GM12875 (cell line): Measurements from ENCODE around the gene ADGRF5.

Experiments
- H3K4me3 ChIP-seq: one replicate; pipeline ENCODE4 v1.5.1; 2011; ENCODE audit warnings: low read depth, low read length, control low read depth
- TF ChIP-seq, protein P1 (sequence below): IDR thresholded peaks from 2 replicates; pipeline ENCODE4 v1.5.1; 2011; ENCODE audit warnings: low read depth, mild to moderate bottlenecking, control low read depth, inconsistent platforms, low read length, moderate library complexity, borderline replicate concordance; ENCODE audit not compliant: insufficient read depth

The ADGRF5 gene

DNA sequence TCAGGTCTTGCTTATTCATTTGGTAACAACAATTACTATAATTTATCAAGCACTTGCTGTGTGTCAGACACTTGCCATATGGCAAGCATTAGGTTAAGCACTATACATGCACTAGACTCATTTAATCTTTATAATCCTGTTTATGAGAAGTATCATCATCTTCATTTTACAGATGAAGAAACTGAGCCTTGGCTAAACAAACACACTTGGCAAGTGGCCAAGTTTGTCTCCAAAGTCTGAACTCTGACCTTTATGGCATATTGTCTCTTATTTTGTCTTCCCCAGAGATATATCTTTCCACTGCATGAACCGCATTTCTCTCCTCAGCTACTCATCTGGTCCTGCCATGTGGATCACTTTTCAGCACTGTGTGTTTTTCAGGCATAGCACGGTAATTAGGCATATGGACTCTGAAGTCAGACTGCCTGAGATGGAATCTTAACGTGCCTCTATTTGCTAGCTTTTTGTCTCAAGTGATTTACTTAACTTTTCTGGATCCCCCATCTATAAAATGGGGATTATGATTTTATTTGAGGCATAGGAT lies 4.7 kb downstream of the ADGRF5 start:
- H3K4me3 ChIP-seq = no peak overlapping the region
- TF ChIP-seq, protein P1, sequence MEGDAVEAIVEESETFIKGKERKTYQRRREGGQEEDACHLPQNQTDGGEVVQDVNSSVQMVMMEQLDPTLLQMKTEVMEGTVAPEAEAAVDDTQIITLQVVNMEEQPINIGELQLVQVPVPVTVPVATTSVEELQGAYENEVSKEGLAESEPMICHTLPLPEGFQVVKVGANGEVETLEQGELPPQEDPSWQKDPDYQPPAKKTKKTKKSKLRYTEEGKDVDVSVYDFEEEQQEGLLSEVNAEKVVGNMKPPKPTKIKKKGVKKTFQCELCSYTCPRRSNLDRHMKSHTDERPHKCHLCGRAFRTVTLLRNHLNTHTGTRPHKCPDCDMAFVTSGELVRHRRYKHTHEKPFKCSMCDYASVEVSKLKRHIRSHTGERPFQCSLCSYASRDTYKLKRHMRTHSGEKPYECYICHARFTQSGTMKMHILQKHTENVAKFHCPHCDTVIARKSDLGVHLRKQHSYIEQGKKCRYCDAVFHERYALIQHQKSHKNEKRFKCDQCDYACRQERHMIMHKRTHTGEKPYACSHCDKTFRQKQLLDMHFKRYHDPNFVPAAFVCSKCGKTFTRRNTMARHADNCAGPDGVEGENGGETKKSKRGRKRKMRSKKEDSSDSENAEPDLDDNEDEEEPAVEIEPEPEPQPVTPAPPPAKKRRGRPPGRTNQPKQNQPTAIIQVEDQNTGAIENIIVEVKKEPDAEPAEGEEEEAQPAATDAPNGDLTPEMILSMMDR = no peak

DNA sequence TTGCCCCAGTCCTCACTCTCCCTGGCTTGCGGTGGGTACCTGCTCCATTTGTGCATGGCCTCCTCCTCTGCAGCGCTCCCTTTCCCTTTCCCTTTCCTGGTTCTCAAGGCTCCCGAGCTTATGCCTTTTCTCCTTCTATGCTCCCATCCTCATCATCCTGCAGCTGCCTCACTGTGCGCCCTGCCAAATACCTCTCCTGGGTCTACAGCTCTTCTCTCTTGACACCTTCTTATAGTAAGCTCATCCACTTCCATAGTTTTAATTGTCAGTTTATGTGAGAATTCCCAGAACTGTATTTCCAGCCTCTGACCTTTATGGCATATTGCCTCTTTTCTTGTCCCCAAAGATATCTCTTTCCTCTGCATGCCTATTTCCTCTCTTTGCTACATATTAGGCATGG lies 5.9 kb downstream of the ADGRF5 start:
- TF ChIP-seq, protein P1 = no peak
- no peak overlapping the region for H3K4me3 ChIP-seq

DNA sequence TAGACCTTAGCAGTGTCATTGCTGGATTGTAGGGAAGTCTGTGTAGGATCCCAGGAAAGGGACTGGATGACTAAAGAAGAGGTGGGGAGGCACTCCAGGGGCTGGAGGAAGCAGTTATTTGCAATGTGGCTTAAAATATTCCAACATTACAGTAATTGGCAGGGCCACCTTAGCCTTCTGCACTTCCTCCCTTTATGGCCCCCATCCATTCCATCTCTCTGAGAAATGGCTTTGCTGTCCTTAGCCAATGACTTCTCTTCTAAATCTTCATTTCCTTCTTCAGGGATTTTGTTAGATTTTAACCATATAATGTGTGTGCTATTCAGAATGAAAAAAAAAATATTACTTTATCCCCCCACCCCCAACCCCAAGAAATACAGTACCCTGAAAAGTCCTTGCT lies 6.4 kb downstream of the ADGRF5 start:
- H3K4me3 ChIP-seq = no peak overlapping the region
- TF ChIP-seq, protein P1 = no peak

DNA sequence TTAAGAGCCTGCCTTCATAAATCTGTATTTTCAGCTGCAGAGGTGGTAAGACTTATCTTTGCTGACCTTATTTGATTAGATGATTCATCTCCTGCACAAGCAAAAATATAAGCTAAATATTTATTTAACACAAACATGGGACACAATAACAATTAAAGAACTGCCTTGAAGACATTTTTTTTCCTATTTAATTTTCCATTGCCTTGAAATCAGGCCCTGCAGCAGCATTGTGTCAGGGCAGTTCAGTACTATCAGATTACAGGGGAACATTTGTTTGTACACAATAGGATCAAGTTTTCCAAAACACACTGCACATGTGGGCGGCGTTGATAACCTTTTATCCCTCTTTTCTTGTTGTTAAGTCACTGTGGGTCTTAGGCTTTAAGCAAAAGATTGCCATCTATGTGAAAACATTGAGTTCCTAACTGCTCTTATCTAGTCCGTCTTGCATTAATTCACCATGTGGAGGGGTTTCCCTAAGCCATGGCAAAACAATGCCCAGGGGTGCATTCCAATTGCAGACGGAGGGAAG lies 7.4 kb downstream of the ADGRF5 start:
- no peak overlapping the region for H3K4me3 ChIP-seq
- TF ChIP-seq, protein P1 = no peak

DNA sequence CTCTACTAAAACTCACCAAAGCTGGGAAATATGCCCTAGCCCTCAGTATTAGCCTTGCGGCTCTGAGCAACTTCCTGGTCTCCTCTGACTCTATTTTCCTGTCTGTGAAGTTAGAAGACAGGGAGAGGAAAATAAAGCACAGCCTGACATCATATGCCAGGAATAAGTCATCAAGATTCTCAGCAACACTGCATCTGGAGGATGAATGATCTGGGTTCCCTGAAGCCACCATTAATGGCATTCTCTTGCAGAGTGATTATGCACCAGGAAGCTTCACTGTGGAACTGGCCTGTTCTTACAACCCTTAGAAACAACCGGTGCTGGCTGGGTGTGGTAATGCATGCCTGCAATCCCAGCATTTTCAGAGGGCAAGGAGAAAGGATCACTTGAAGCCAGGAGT lies 12.4 kb downstream of the ADGRF5 start:
- TF ChIP-seq, protein P1 = no peak
- H3K4me3 ChIP-seq = no peak overlapping the region

DNA sequence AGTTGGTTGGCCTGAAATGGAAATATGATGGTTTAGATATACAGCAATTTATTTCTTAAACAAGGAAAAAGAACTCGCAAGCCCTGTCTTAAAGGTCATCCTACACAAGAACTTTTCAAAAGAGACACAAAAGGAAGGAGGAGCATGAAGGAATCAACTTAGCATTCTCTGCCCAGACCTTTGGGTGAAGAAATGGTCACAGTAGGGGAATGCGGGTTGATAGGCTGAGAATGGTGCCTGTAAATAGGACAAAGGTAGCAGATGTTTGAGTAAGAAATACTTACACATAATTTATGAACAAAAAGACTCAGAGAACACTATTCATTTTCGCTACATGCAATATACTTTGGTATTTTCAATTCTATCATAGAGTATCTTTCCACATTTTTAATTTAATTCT lies 15.0 kb downstream of the ADGRF5 start:
- TF ChIP-seq, protein P1 = no peak
- H3K4me3 ChIP-seq = no peak overlapping the region

DNA sequence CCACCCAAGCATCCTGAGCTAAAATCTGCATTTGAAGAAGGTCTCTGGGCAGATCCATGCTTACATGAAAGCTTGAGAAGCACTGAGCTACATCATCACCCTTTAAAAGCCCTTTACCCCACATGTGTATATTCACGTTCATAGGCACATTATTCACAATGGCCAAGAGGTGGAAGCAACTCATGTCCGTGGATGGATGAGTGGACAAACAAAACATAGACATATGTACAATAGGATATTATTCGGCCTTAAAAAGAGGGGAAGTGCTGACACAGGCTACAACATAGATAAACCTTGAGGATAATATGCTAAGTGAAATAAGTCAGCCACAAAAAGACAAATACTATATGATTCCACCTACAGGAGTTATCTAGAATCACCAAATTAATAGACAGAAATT lies 17.6 kb downstream of the ADGRF5 start:
- TF ChIP-seq, protein P1 = no peak
- no peak overlapping the region for H3K4me3 ChIP-seq
